Activated CD8-positive, alpha-beta memory T cell treated with anti-CD3 and anti-CD28 coated beads, Interleukin-2, amount 50 U/mL, for 24 hours (primary cell): ENCODE data around the gene MRPL1.
"Not testable (repeated sequence)": the region's sequence is repeated elsewhere in the genome, so short reads cannot be mapped to it uniquely, and the experiment has no call there.

Experiments
- DNase-seq: peaks from one replicate; pipeline ENCODE4 v3.0.0-alpha.2; 2020; ENCODE audit errors: extremely low read depth

MRPL1 gene

GRCh38 chr4:77913348-77913747 lies 50.7 kb downstream of the MRPL1 start:
- DNase-seq = no peak

GRCh38 chr4:77917075-77917474 lies 54.4 kb downstream of the MRPL1 start:
- no peak for DNase-seq

GRCh38 chr4:77917601-77918000 lies 55.0 kb downstream of the MRPL1 start:
- DNase-seq = no peak

DNA sequence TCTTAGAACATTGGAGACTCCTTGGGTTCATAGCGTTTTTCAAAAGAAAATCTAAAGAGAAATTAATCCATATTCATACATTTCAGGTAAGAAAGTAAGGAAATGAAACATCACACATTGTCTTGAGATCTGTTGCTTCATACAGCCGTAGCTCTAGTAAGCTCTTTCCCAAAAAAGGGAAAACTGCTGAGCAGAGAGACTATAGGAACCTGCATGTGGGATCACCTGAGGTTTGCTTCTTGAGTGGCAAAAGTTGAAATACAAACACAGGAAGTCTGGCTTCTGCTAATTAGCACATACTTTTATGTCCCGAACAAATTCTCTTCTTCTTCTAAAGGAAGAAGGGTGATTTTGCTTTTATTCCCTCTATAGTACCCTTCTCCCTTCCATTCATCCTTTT lies 57.7 kb downstream of the MRPL1 start:
- no peak for DNase-seq

DNA sequence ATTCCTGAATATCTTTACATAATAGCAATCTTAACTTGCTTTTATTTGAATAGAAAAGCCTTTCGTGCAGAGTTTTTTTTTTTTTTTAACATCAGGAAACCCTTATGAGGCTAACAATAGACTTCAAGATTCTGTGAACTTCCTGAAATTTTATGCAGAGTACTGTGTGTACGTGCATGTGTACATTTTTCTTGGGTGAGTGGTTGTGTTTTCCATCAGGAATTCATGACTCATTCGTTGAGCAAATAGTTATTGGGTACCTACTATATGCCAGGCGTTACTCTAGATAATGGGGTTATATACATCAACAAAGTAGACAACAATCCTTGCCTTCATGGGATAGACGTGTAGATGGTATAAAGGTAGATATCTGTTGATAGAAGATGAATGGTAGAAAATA lies 59.1 kb downstream of the MRPL1 start:
- no peak for DNase-seq

DNA sequence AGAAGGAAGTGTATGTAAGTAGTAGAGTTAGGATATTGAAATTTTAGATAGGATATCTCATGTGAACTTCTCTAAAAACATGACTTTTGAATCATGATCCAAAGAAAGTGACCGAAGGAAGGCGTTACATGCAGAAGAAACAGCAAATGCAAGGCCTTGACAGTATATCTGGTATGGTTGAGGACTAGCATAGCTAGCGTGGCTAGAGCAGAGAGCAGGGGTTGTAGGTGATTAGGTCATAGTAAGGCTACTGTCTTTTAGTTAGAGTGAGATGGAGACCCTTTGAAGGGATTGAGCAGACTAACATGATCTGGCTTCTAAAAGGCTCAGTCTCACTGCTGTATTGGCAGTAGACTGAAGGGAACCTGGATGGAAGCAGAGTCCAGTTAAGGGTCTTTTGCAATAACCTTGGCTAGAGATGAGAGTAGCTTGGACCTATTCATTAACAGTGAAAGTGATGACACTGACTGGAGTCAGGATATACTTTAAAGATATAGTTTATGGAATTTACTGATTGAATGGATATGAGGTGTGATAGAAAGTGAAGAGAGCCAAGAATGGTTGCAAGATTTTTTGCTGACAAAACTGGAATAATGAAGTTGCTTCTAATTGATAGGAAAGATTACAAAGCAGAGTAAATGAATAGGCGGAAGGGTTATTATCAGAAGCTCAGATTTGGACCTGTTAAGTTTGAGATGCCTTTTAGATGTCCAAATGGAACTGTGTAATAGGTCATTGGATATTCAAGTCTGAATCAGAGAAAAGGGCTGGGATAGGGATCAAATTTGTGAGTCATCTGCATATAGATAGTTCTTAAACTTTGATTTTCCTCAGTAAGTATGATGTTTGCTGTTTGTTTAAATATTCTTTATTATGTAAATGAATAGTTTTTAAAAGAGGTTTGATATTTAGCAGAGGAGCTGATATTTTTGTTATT lies 59.8 kb downstream of the MRPL1 start:
- DNase-seq = no peak

GRCh38 chr4:77927991-77928925 lies 65.6 kb downstream of the MRPL1 start:
- no peak for DNase-seq

GRCh38 chr4:77930154-77930639 lies 67.6 kb downstream of the MRPL1 start:
- no peak for DNase-seq

- no peak for DNase-seq
These were observed 68.2 kb downstream of the MRPL1 start for GRCh38 chr4:77930876-77931275.

- no peak for DNase-seq
These were observed 69.0 kb downstream of the MRPL1 start for GRCh38 chr4:77931452-77932135.

DNA sequence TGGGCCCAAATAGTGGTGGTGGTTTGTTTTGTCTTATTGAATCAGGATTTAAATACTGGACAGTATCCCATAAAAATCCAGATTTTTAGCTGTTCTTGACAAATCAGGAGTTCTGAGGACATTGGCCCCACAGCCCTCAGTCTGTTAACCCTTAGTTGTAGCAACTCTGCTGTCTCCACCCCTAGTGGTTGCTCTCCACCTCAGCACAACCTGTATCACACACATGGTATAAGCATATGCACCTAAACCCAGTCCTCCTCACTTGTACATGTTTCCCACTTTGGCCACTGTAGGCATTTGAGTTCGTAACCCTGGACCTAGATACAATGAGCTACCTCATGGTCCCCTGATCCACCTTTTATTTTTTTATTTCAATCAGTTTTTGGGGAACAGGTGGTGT lies 75.9 kb downstream of the MRPL1 start:
- DNase-seq = no peak

DNA sequence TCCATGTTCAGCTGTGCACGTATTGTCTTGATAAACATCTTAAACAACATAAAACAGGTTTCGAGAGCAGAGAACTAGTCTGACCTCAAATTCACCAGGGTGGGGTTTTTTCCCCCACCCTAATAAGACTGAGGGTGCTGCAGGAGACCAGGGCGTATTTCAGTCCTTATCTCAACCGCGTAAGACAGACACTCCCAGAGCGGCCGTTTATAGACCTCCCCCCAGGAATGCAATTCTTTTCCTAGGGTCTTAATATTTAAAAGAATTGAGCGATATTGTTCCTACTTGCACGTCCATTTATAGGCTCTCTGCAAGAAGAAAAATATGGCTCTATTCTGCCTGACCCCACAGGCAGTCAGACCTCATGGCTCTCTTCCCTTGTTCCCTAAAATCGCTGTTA lies 83.3 kb downstream of the MRPL1 start:
- not testable (repeated sequence) for DNase-seq

GRCh38 chr4:77950203-77950602 lies 87.6 kb downstream of the MRPL1 start:
- no peak for DNase-seq

GRCh38 chr4:77952457-77952856 lies 89.8 kb downstream of the MRPL1 start:
- no peak for DNase-seq

- no peak for DNase-seq
These were observed 92.1 kb downstream of the MRPL1 start for GRCh38 chr4:77954690-77955089.

DNA sequence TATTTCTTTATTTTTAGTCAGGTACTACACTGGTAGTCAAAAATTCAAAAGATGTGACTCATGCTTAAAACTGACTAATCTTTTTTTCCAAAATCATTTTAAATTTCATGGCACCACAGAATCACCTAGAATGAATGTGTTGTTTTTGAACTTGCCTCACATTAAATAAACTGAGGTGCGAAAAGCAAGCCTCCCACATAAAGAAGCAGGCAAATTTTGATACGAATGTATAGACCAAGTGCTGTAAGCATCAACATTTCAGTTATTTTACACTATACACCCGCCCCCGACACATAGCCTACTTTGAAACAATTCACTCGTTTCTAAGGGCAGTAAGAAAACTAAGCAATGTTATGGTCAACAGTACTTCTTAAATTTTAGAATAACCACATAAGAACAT lies 94.3 kb downstream of the MRPL1 start:
- no peak for DNase-seq

GRCh38 chr4:77958897-77959296 lies 96.3 kb downstream of the MRPL1 start:
- no peak for DNase-seq

GRCh38 chr4:77959566-77960338 lies 97.1 kb downstream of the MRPL1 start:
- DNase-seq = no peak

- no peak for DNase-seq
These were observed 97.7 kb downstream of the MRPL1 start for GRCh38 chr4:77960367-77960766.

DNA sequence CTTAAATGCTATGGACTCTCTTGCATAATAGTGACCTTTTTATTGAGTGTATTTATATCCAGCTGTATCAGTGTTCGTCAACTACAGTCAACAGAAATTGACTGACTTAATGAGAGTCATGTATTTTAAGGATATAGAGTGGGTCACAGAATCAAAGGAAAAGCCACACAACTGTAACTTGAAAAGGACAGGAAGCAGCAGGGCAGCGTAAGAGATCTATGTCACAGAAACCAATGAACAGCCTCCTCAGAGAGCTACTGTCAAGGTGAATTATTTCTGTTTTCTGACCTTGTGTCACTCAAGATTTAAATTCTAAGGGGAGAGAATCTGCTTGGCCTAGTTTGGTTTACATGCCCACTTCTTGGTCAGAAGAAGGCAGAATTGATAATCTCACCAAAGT lies 100.4 kb downstream of the MRPL1 start:
- no peak for DNase-seq

DNA sequence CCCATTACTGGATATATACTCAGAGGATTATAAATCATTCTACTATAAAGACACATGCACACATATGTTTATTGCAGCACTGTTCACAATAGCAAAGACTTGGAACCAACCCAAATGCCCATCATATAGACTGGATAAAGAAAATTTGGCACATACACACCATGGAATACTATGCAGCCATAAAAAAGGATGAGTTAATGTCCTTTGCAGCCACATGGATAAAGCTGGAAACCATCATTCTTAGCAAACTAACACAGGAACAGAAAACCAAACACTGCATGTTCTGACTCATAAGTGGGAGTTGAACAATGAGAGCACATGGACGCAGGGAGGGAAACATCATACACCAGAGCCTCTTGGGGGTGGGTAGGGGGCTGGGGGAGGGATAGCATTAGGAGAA lies 111.0 kb downstream of the MRPL1 start:
- not testable (repeated sequence) for DNase-seq
